ENCODE measurements around the gene GDA.

Gene GDA

DNA sequence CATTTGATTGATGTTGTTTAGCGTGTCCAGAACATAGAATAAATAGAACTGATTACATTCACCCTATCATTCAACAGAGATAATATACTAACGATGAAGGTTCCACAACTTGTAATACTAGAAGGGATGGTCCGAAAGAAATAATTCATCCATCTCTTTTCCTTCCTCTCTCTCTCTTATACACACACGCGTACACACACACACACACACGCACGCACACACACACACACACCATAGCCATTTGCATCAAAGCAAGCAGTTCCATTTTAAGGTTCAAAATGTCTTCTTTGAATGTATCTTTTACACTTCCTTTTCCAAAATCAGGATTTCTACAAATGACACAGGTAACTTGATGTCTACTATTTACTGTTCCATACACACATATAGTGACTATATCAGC lies 887 bp downstream of the GDA start:
- Histone ChIP-seq H3K4me1 (ENCODE audit: control insufficient read depth, insufficient read depth, low read length) (no peaks in the 10 kb centered on the region), H3K27me3 (ENCODE audit: control insufficient read depth, insufficient read depth, low read length, poor library complexity, severe bottlenecking) (peaks cover 41% of the 10 kb centered on the region), H3K27ac (ENCODE audit: insufficient read depth, low read depth, low read length, poor library complexity, severe bottlenecking) (no peak overlapping the region), H3K36me3 (ENCODE audit: control insufficient read depth, insufficient read depth, low read length) (no peaks in the 10 kb centered on the region), H3K9me3 (ENCODE audit: control insufficient read depth, low read length) (no peaks in the 10 kb centered on the region), H3K4me3 (ENCODE audit: insufficient read depth, low read depth, low read length) (no peak overlapping the region)
- WGBS, 2 experiments, result 91% methylated on average over 6 to 7 of the region's 7 CpGs

DNA sequence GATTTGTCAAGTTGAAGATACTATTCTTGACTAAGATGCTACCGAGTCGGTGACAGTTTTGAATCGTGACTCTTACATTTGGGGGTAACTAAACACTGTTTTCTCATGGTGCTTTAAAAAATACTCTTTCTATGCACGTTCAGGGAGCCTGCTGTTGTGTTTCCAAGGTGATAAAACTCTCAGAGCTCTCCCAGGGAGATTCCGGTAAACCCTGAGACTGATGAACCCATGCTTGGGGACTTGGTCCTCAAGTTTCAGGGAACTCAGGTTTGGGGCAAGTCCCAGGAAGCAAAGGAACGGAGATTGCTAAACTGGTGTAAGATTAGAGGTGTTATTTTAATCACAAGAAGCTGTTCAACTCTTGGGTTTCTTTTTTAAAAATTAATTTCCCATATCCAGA lies 1.4 kb downstream of the GDA start:
- peaks cover 41% of the 10 kb centered on the region for H3K27me3 ChIP-seq (ENCODE audit: control insufficient read depth, insufficient read depth, low read length, poor library complexity, severe bottlenecking)
- no peak overlapping the region for H3K27ac ChIP-seq (ENCODE audit: insufficient read depth, low read depth, low read length, poor library complexity, severe bottlenecking)
- WGBS, 2 experiments, result 73 to 81% methylated on average over 5 to 6 of the region's 6 CpGs
- H3K4me1 ChIP-seq (ENCODE audit: control insufficient read depth, insufficient read depth, low read length), result no peaks in the 10 kb centered on the region
- no peaks in the 10 kb centered on the region for H3K9me3 ChIP-seq (ENCODE audit: control insufficient read depth, low read length)
- no peak overlapping the region for H3K4me3 ChIP-seq (ENCODE audit: insufficient read depth, low read depth, low read length)
- no peaks in the 10 kb centered on the region for H3K36me3 ChIP-seq (ENCODE audit: control insufficient read depth, insufficient read depth, low read length)

DNA sequence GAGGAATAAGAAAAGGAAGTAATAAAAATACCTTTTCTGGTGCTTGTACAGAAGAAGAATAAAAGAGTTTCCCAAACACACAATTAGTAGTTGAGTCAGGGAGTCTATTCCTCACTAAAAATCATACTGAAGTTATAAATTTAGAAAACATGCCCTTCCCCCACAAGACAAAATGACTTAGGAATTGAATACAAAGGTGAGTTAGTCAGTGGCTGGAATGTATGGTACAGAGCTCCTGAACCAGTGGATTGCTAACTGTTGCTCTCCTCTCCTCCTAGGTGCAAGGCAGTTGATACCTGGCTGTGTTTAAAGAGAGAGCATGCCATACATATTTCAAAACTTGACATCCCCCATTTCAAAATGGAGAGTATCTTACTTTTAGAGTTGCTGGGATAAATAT lies 1.9 kb downstream of the GDA start:
- Histone ChIP-seq H3K4me1 (ENCODE audit: control insufficient read depth, insufficient read depth, low read length) (no peaks in the 10 kb centered on the region), H3K27ac (ENCODE audit: insufficient read depth, low read depth, low read length, poor library complexity, severe bottlenecking) (no peak overlapping the region), H3K4me3 (ENCODE audit: insufficient read depth, low read depth, low read length) (no peak overlapping the region), H3K36me3 (ENCODE audit: control insufficient read depth, insufficient read depth, low read length) (no peaks in the 10 kb centered on the region), H3K9me3 (ENCODE audit: control insufficient read depth, low read length) (no peaks in the 10 kb centered on the region), H3K27me3 (ENCODE audit: control insufficient read depth, insufficient read depth, low read length, poor library complexity, severe bottlenecking) (peaks cover 41% of the 10 kb centered on the region)

DNA sequence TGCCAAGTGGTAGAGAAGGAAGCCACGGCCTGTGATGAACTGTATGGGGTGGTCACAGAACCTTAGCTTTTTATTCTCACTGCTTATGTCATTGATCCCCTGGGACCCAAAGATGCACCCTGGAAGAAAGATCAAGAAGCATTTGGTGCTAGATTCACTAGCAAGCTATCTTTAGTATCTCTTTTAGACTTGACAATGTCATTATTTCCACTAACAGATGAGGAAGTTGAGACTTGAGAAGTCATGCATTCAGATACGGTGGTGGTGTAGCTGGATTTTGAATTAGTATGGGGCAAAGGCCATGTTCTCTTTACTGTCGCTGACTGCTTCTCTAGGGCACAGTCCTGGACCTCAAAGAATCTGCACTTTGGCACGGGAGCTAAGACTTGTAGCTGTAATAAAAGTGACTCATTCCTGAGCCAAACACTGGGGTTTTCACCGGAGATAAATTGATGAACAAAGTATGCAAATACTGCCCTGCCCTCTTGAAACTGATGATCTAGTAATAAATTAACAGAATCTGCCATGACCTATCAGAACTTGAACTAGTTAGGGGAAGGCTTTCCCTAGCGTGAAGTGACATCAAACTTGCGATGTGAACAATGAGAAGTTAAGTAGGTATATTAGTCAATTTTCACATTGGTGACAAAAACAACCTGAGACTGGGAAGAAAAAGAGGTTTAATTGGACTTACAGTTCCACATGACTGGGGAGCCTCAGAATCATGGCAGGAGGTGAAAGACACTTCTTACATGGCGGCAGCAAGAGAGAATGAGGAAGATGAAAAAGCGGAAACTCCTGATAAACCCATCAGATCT lies 5.4 kb downstream of the GDA start:
- H3K9me3 ChIP-seq (ENCODE audit: control insufficient read depth, low read length), result no peaks in the 10 kb centered on the region
- no peaks in the 10 kb centered on the region for H3K36me3 ChIP-seq (ENCODE audit: control insufficient read depth, insufficient read depth, low read length)
- H3K4me3 ChIP-seq (ENCODE audit: insufficient read depth, low read depth, low read length), result no peak overlapping the region
- H3K4me1 ChIP-seq (ENCODE audit: control insufficient read depth, insufficient read depth, low read length), result no peaks in the 10 kb centered on the region
- H3K27ac ChIP-seq (ENCODE audit: insufficient read depth, low read depth, low read length, poor library complexity, severe bottlenecking), result no peak overlapping the region
- WGBS, 2 experiments, result 95 to 96% methylated on average over 9 of the region's 9 CpGs
- H3K27me3 ChIP-seq (ENCODE audit: control insufficient read depth, insufficient read depth, low read length, poor library complexity, severe bottlenecking), result peaks cover 20% of the 10 kb centered on the region

DNA sequence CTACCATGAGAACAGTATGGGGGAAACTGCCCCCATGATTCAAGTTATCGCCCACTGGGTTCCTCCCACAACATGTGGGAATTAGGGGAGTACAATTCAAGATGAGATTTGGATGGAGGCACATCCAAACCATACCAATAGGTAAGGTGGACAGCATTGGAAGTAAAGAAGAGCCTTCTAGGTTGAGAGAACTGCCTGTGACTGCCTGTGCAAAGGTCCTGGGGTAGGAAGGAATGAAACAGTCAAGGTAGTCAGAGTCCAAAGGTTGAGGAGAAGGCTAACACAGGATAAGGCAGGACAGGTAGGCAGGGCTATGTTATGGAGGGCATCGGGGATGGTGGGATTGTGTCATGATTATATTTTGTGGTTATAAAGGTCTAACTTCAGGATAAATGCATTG lies 6.1 kb downstream of the GDA start:
- 91 to 95% methylated on average over 2 of the region's 2 CpGs for WGBS, 2 experiments
- no peaks in the 10 kb centered on the region for H3K4me1 ChIP-seq (ENCODE audit: control insufficient read depth, insufficient read depth, low read length)
- H3K9me3 ChIP-seq (ENCODE audit: control insufficient read depth, low read length), result no peaks in the 10 kb centered on the region
- H3K27ac ChIP-seq (ENCODE audit: insufficient read depth, low read depth, low read length, poor library complexity, severe bottlenecking), result no peak overlapping the region
- no peaks in the 10 kb centered on the region for H3K36me3 ChIP-seq (ENCODE audit: control insufficient read depth, insufficient read depth, low read length)
- H3K27me3 ChIP-seq (ENCODE audit: control insufficient read depth, insufficient read depth, low read length, poor library complexity, severe bottlenecking), result peaks cover 14% of the 10 kb centered on the region
- no peak overlapping the region for H3K4me3 ChIP-seq (ENCODE audit: insufficient read depth, low read depth, low read length)

DNA sequence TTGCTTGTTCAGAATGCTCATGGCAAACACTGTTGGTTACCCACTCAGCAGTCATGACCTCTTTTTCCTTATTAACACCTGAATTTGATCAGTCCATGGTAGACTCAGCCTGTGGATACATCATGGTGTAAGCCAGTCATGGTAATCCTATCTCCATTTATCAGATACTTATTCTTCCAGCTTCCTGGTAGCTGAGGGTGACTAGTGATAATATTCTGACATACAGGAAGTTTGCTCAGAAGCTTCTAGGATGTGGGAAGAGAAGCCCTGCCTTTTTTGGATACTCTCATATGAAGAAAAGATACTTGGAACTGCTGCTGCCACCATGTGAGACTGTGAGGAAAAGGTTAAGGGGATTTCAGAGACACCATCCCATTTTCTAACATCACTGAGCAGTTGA lies 7.3 kb downstream of the GDA start:
- Histone ChIP-seq H3K4me3 (ENCODE audit: insufficient read depth, low read depth, low read length) (no peak overlapping the region), H3K36me3 (ENCODE audit: control insufficient read depth, insufficient read depth, low read length) (no peaks in the 10 kb centered on the region), H3K4me1 (ENCODE audit: control insufficient read depth, insufficient read depth, low read length) (no peaks in the 10 kb centered on the region), H3K9me3 (ENCODE audit: control insufficient read depth, low read length) (no peaks in the 10 kb centered on the region), H3K27ac (ENCODE audit: insufficient read depth, low read depth, low read length, poor library complexity, severe bottlenecking) (no peak overlapping the region), H3K27me3 (ENCODE audit: control insufficient read depth, insufficient read depth, low read length, poor library complexity, severe bottlenecking) (peaks cover 4% of the 10 kb centered on the region)

DNA sequence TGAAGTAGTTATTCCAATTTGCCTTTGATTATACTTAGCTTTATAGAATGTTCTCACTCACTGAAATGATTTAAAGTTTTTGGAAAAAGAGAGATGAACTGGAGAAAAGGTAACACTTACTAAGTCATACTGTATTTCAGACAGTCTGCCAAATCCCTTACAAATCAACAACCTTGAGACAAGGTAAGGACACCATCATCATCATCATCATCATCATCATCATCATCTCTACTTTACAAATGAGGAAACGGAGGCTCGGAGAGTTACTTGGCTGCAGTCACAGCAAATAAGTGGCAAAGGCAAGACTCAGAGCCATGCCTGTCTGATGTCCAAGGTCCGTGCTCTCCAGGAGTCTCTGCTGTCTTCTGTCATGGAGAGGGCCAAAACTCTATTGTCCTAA lies 9.4 kb downstream of the GDA start:
- Histone ChIP-seq H3K27ac (ENCODE audit: insufficient read depth, low read depth, low read length, poor library complexity, severe bottlenecking) (no peak overlapping the region), H3K4me1 (ENCODE audit: control insufficient read depth, insufficient read depth, low read length) (no peaks in the 10 kb centered on the region), H3K27me3 (ENCODE audit: control insufficient read depth, insufficient read depth, low read length, poor library complexity, severe bottlenecking) (no peaks in the 10 kb centered on the region), H3K4me3 (ENCODE audit: insufficient read depth, low read depth, low read length) (no peak overlapping the region), H3K36me3 (ENCODE audit: control insufficient read depth, insufficient read depth, low read length) (no peaks in the 10 kb centered on the region), H3K9me3 (ENCODE audit: control insufficient read depth, low read length) (no peaks in the 10 kb centered on the region)
- WGBS, 2 experiments, result 95 to 97% methylated on average over 3 of the region's 3 CpGs

DNA sequence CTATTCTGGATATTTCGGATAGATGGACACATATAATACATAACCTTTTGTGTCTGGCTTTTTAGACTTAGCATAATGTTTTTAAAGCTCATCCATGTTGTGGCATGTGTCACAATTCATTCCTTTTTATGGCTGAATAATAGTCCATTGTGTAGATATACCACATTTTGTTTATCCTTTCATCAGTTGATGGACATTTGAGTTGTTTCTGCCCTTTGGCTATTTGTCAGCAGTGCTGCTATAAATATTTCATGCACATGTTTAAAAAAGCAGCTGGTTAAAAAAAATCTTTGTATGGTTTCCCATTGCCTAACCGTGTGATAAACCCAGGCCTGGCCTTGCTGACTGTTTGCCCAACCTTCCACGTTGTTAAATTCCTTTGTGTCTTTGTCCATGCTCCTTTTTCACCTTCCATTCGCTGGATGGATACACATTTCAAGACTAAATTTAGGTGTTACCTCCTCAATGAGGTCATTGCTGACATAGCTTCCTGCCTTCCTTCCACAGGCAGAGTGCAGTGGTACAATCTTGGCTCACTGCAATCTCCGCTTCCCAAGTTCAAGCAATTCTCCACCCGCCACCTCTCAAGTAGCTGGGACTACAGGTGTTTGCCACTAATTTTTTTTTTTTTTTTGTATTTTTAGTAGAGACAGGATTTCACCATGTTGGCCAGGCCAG lies 11.3 kb downstream of the GDA start:
- Histone ChIP-seq H3K4me1 (ENCODE audit: control insufficient read depth, insufficient read depth, low read length) (no peaks in the 10 kb centered on the region), H3K27ac (ENCODE audit: insufficient read depth, low read depth, low read length, poor library complexity, severe bottlenecking) (no peak overlapping the region), H3K4me3 (ENCODE audit: insufficient read depth, low read depth, low read length) (no peak overlapping the region), H3K27me3 (ENCODE audit: control insufficient read depth, insufficient read depth, low read length, poor library complexity, severe bottlenecking) (no peaks in the 10 kb centered on the region), H3K36me3 (ENCODE audit: control insufficient read depth, insufficient read depth, low read length) (no peaks in the 10 kb centered on the region), H3K9me3 (ENCODE audit: control insufficient read depth, low read length) (no peaks in the 10 kb centered on the region)
- WGBS, 2 experiments, result 92 to 96% methylated on average over 6 of the region's 6 CpGs

DNA sequence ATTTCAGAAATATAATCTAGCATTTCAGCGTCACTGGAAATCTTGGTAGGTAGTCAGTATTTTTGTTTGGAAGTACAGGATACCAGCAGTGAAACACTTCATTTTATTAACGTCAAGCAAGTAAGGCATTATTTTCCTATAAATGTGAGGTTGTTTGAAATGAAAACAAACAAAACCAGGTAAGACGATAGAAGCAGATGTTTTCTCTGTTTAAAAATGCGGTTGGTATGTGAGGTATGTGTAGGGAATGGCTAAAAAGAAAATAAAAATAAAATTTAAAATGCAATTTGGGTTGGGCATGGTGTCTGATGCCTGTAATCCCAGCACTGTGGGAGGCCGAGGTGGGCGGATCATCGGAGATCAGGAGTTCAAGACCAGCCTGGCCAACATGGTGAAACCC lies 16.1 kb downstream of the GDA start:
- peaks cover 7% of the 10 kb centered on the region for H3K4me1 ChIP-seq (ENCODE audit: control insufficient read depth, insufficient read depth, low read length)

DNA sequence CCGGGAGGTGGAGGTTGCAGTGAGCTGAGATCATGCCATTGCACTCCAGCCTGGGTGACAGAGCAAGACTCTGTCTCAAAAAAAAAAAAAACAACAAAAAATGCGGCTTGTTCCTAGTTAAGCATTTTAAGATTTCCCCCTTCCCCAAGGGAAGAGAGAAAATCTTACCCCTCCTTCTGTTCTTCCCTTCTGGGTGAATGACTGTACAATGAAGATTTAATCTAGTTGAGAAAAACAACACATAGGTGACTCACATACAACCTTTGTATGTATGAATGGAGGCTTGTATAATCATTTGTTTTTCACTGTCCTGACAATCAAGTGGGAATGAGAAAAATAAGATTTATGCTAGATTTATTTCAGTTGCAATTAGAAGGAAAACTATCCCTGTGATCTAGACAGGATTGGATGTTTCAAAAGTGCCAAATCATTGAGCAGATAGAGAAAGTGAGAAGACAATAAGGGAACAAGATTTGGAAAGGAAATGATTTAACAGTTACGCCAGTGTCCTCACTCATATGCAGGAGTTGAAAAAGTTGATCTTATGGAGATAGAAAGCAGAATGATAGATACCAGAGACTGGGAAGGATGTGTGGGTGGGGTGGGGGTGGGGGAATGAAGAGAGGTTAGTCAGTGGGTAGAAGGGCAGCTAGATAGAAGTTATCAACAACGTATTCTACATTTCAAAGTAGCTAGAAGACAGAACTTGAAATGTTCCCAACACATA lies 16.7 kb downstream of the GDA start:
- H3K27ac ChIP-seq (ENCODE audit: insufficient read depth, low read depth, low read length, poor library complexity, severe bottlenecking), result no peak overlapping the region
- no peak overlapping the region for H3K4me3 ChIP-seq (ENCODE audit: insufficient read depth, low read depth, low read length)
- H3K27me3 ChIP-seq (ENCODE audit: control insufficient read depth, insufficient read depth, low read length, poor library complexity, severe bottlenecking), result no peaks in the 10 kb centered on the region
- no peaks in the 10 kb centered on the region for H3K9me3 ChIP-seq (ENCODE audit: control insufficient read depth, low read length)
- H3K4me1 ChIP-seq (ENCODE audit: control insufficient read depth, insufficient read depth, low read length), result peaks cover 7% of the 10 kb centered on the region
- 91% methylated on average over 4 of the region's 4 CpGs for WGBS, 2 experiments
- H3K36me3 ChIP-seq (ENCODE audit: control insufficient read depth, insufficient read depth, low read length), result no peaks in the 10 kb centered on the region

More for the DNA sequence above, 16.1 kb downstream of the GDA start:
- Histone ChIP-seq H3K4me3 (ENCODE audit: insufficient read depth, low read depth, low read length) (no peak overlapping the region), H3K27ac (ENCODE audit: insufficient read depth, low read depth, low read length, poor library complexity, severe bottlenecking) (no peak overlapping the region), H3K9me3 (ENCODE audit: control insufficient read depth, low read length) (no peaks in the 10 kb centered on the region), H3K36me3 (ENCODE audit: control insufficient read depth, insufficient read depth, low read length) (no peaks in the 10 kb centered on the region), H3K27me3 (ENCODE audit: control insufficient read depth, insufficient read depth, low read length, poor library complexity, severe bottlenecking) (no peaks in the 10 kb centered on the region)
- WGBS, 2 experiments, result 96% methylated on average over 7 of the region's 7 CpGs

Measured in ectodermal cell (in vitro differentiated cells).